Hepatocyte (in vitro differentiated cells): ENCODE data around the gene ME2. TPM values are rescaled to one million over a fixed set of nuclear protein-coding genes. Genes with fewer than 3 reads are reported as not detected.

ENCODE experiments used
- DNase-seq: peaks from one replicate; pipeline ENCODE4 v3.0.0-alpha.2; 2016; ENCODE audit warnings: low spot score
- H2AFZ ChIP-seq: fragments of 200-600 bp; sonication (generic); 2 replicates; pipeline ENCODE4 v1.6.0; 2016; ENCODE audit warnings: antibody characterized with exemption, mild to moderate bottlenecking
- H3K27ac ChIP-seq: fragments of 200-600 bp; sonication (generic); 2 replicates; pipeline ENCODE4 v1.5.1; 2016; ENCODE audit warnings: mild to moderate bottlenecking
- H3K27me3 ChIP-seq: fragments of 200-600 bp; sonication (generic); 2 replicates; pipeline ENCODE4 v1.6.1; 2016
- H3K36me3 ChIP-seq: fragments of 200-600 bp; sonication (generic); replicated peaks from 2 replicates; pipeline ENCODE4 v1.5.1; 2016; ENCODE audit warnings: low read depth; ENCODE audit not compliant: insufficient read depth
- H3K4me1 ChIP-seq: fragments of 200-600 bp; sonication (generic); 2 replicates; pipeline ENCODE4 v1.5.1; 2016; ENCODE audit warnings: mild to moderate bottlenecking, moderate library complexity; ENCODE audit not compliant: insufficient read depth
- H3K4me2 ChIP-seq: fragments of 200-600 bp; sonication (generic); 2 replicates; pipeline ENCODE4 v1.6.0; 2016
- H3K4me3 ChIP-seq: fragments of 200-600 bp; sonication (generic); 2 replicates; pipeline ENCODE4 v1.5.1; 2016; ENCODE audit warnings: mild to moderate bottlenecking
- H3K79me2 ChIP-seq: fragments of 200-600 bp; sonication (generic); 2 replicates; pipeline ENCODE4 v1.6.0; 2017; ENCODE audit warnings: mild to moderate bottlenecking
- H3K9me2 ChIP-seq: fragments of 200-600 bp; sonication (generic); replicated peaks from 2 replicates; pipeline ENCODE4 v1.6.0; 2017; ENCODE audit warnings: mild to moderate bottlenecking; ENCODE audit not compliant: insufficient read depth
- H3K9me3 ChIP-seq: fragments of 200-600 bp; sonication (generic); 2 replicates; pipeline ENCODE4 v1.5.1; 2016; ENCODE audit warnings: low read depth, mild to moderate bottlenecking
- H4K20me1 ChIP-seq: fragments of 200-600 bp; sonication (generic); 2 replicates; pipeline ENCODE4 v1.6.0; 2016; ENCODE audit warnings: mild to moderate bottlenecking; ENCODE audit not compliant: insufficient read depth, poor library complexity, severe bottlenecking
- CTCF ChIP-seq: fragments of 200-600 bp; sonication (generic); IDR thresholded peaks from 2 replicates; pipeline ENCODE4 v1.5.1; 2016; ENCODE audit warnings: antibody characterized with exemption, mild to moderate bottlenecking; ENCODE audit not compliant: poor library complexity
- EZH2 ChIP-seq: fragments of 200-600 bp; sonication (generic); IDR thresholded peaks from 2 replicates; pipeline ENCODE4 v1.6.1; 2016; ENCODE audit warnings: antibody characterized with exemption, mild to moderate bottlenecking, borderline replicate concordance
- EZH2phosphoT487 ChIP-seq: fragments of 200-600 bp; sonication (generic); IDR thresholded peaks from one replicate; pipeline ENCODE4 v1.6.1; 2018; ENCODE audit warnings: antibody characterized with exemption, mild to moderate bottlenecking, low read depth, moderate library complexity; ENCODE audit not compliant: unreplicated experiment, severe bottlenecking
- WGBS: methylation state at CpG from one replicate; pipeline ENCODE4 v1.1.6; 2016; ENCODE audit warnings: low lambda C conversion rate; ENCODE audit errors: missing lambda C conversion rate; 5-methylcytosine and 5-hydroxymethylcytosine counted together
- polyA plus RNA-seq: library from polyadenylated mRNA; unstranded; fragments of >200 nt; fragmentation: Nextera tagmentation; extraction: Ambion mirVana; gene quantifications from 2 replicates; pipeline ENCODE4 v1.2.1, GENCODE V29; 2016
- total RNA-seq: library from RNA; depleted of rRNA; stranded (reverse); fragments of >200 nt; gene quantifications from 2 replicates; pipeline ENCODE4 v1.2.3, GENCODE V29; 2014

ME2 gene
- total and polyA plus RNA-seq, 2 experiments from 2014 or later, result 33.6 to 45.8 TPM

GRCh38 chr18:50870138-50870845 lies 8.6 kb upstream of the ME2 start:
- Histone ChIP-seq H3K27ac (no peak overlapping the region), H3K4me1 (no peaks in the 10 kb centered on the region), H3K36me3 (no peaks in the 10 kb centered on the region), H3K4me2 (no peak overlapping the region), H3K9me3 (no peaks in the 10 kb centered on the region), H3K4me3 (no peak overlapping the region), H4K20me1 (no peaks in the 10 kb centered on the region), H2AFZ (no peak overlapping the region), H3K27me3 (no peaks in the 10 kb centered on the region), H3K9me2 (no peaks in the 10 kb centered on the region), H3K79me2 (no peaks in the 10 kb centered on the region)
- no peak for TF ChIP-seq EZH2phosphoT487
- TF ChIP-seq EZH2, result no peak
- no peak for TF ChIP-seq CTCF
- WGBS, result 79% methylated on average over 7 of the region's 7 CpGs
- DNase-seq, result peak; percentile 32

GRCh38 chr18:50871846-50872245 lies 7.1 kb upstream of the ME2 start:
- no peak overlapping the region for H3K27ac ChIP-seq
- no peaks in the 10 kb centered on the region for H3K36me3 ChIP-seq
- H4K20me1 ChIP-seq, result no peaks in the 10 kb centered on the region
- no peak overlapping the region for H3K4me3 ChIP-seq
- no peak overlapping the region for H2AFZ ChIP-seq
- no peak for TF ChIP-seq CTCF
- TF ChIP-seq EZH2, result no peak
- TF ChIP-seq EZH2phosphoT487, result no peak
- H3K79me2 ChIP-seq, result no peaks in the 10 kb centered on the region
- no peak for DNase-seq
- H3K9me3 ChIP-seq, result no peaks in the 10 kb centered on the region
- H3K4me2 ChIP-seq, result no peak overlapping the region
- H3K27me3 ChIP-seq, result no peaks in the 10 kb centered on the region
- no peaks in the 10 kb centered on the region for H3K4me1 ChIP-seq
- 81% methylated on average over 3 of the region's 3 CpGs for WGBS
- H3K9me2 ChIP-seq, result no peaks in the 10 kb centered on the region

GRCh38 chr18:50875966-50876536 lies 2.9 kb upstream of the ME2 start:
- DNase-seq, result no peak
- Histone ChIP-seq H3K4me1 (peaks cover 17% of the 10 kb centered on the region), H2AFZ (no peak overlapping the region), H3K27ac (no peak overlapping the region), H4K20me1 (no peaks in the 10 kb centered on the region), H3K4me3 (no peak overlapping the region), H3K27me3 (no peaks in the 10 kb centered on the region), H3K9me3 (no peaks in the 10 kb centered on the region), H3K4me2 (no peak overlapping the region), H3K36me3 (no peaks in the 10 kb centered on the region), H3K79me2 (peaks cover 14% of the 10 kb centered on the region), H3K9me2 (no peaks in the 10 kb centered on the region)
- WGBS, result 70% methylated on average over 3 of the region's 3 CpGs
- TF ChIP-seq EZH2phosphoT487, result no peak
- TF ChIP-seq CTCF, result no peak
- no peak for TF ChIP-seq EZH2
